Stomach (tissue), 9 donors: Measurements from ENCODE around the gene CATSPER3. TPM values are rescaled to one million over a fixed set of nuclear protein-coding genes. Genes with fewer than 3 reads are reported as not detected.

Experiments
- DNase-seq, 2 donors: peaks; one replicate each; pipeline versions ENCODE4 v3.0.0 to v3.0.0-alpha.2; 2013 to 2019
- H3K27ac ChIP-seq, 5 donors: fragments of 200-600 bp in 4 of 5; sonication (generic) in 4 of 5; one replicate each; pipeline ENCODE4 v1.5.1; 2013 to 2019; ENCODE audit warnings: mild to moderate bottlenecking in 1 of 5, moderate library complexity in 1 of 5
- H3K27me3 ChIP-seq, 3 donors: fragments of 200-600 bp; sonication (generic); one replicate each; pipeline ENCODE4 v1.5.1; 2017 to 2019; ENCODE audit warnings: mixed run types in 1 of 3
- H3K36me3 ChIP-seq, 4 donors: fragments of 200-600 bp; sonication (generic); 1 replicate in 3 of 4; 2 replicates in 1 of 4; pipeline ENCODE4 v1.5.1; 2016 to 2019
- H3K4me1 ChIP-seq, 4 donors: fragments of 200-600 bp; sonication (generic); one replicate each; pipeline ENCODE4 v1.5.1; 2016 to 2019
- H3K4me3 ChIP-seq, 4 donors: fragments of 200-600 bp; sonication (generic) in 3 of 4; one replicate each; pipeline ENCODE4 v1.5.1; 2016 to 2019; ENCODE audit warnings: mild to moderate bottlenecking in 1 of 4
- H3K9me3 ChIP-seq, 4 donors: fragments of 200-600 bp; sonication (generic); one replicate each; pipeline ENCODE4 v1.5.1; 2016 to 2019
- CTCF ChIP-seq, 7 experiments: fragments of 450-650 bp in 4 of 7; fragments of 200-600 bp in 3 of 7; sonication (generic) in 3 of 7; IDR thresholded peaks; one replicate each; pipeline ENCODE4 v1.5.1; 2016 to 2019; ENCODE audit warnings: antibody characterized with exemption in 7 of 7, control low read depth in 2 of 7, mild to moderate bottlenecking in 1 of 7
- EP300 ChIP-seq: sonication (generic); formaldehyde crosslinking; IDR thresholded peaks from one replicate; pipeline ENCODE4 v1.6.1; 2017; ENCODE audit warnings: antibody characterized with exemption
- POLR2A ChIP-seq, 4 donors: fragments of 450-650 bp; IDR thresholded peaks; one replicate each; pipeline ENCODE4 v1.6.1; 2016; ENCODE audit warnings: antibody characterized with exemption in 4 of 4, control low read depth in 2 of 4, mild to moderate bottlenecking in 1 of 4, moderate library complexity in 1 of 4
- POLR2AphosphoS5 ChIP-seq, 3 donors: sonication (generic); formaldehyde crosslinking; IDR thresholded peaks; one replicate each; pipeline ENCODE4 v1.6.1; 2016; ENCODE audit warnings: antibody characterized with exemption in 3 of 3
- WGBS, 5 donors: extraction: QIAGEN DNeasy Blood & Tissue Kit in 3 of 5; methylation state at CpG; one replicate each; pipeline versions ENCODE4 v1.1.5 to v1.1.7; 2013 to 2018; 5-methylcytosine and 5-hydroxymethylcytosine counted together
- intact Hi-C: fragments of 100-400 bp; cut with DNase I; formaldehyde crosslinking; loops from one replicate; pipeline ENCODE4 v1.15.1; 2023; ENCODE audit warnings: low total_unique reads
- polyA plus RNA-seq, 3 donors: library from polyadenylated mRNA; stranded (reverse); fragments of 200-250 nt; gene quantifications; one replicate each; pipeline ENCODE4 v1.2.3, GENCODE V29; 2013
- total RNA-seq, 5 donors: library from RNA; depleted of rRNA; stranded (reverse); fragments of >200 nt; gene quantifications; one replicate each; pipeline versions ENCODE4 v1.1.0 to v1.2.3, GENCODE V29; 2014 to 2016
- donor health status: healthy with polysubstance abuse.
- donor health status: Bipolar disorder and iron deficiency.
- donor health status: healthy.

CATSPER3 gene
- total and polyA plus RNA-seq, 8 donors = 0.62 to 0.88 TPM; not detected in 6

GRCh38 chr5:134934202-134934601, 33.5 kb upstream of the CATSPER3 start:
- Histone ChIP-seq H3K36me3 (peaks cover 0 to 59% (median 44%) of the 10 kb centered on the region in 4 donors), H3K4me3 (no peak overlapping the region), H3K27me3 (no peaks in the 10 kb centered on the region), H3K4me1 (peaks cover 0 to 16% (median 0%) of the 10 kb centered on the region in 4 donors), H3K9me3 (no peaks in the 10 kb centered on the region), H3K27ac (no peak overlapping the region)
- DNase-seq = no peak
- TF ChIP-seq CTCF (IDR thresholded peaks at IDR 0.05) (no peak), POLR2A (IDR thresholded peaks at IDR 0.05) (no peak), EP300 (no peak), POLR2AphosphoS5 (IDR thresholded peaks at IDR 0.05) (no peak)
- WGBS, 5 donors = 91 to 96% (median 94%) methylated on average over 5 of the region's 5 CpGs
- intact Hi-C loops = no loop called here

GRCh38 chr5:134935711-134936602, 31.8 kb upstream of the CATSPER3 start:
- no peak for DNase-seq
- H3K4me3 ChIP-seq = no peak overlapping the region
- H3K36me3 ChIP-seq = peaks cover 0 to 53% (median 37%) of the 10 kb centered on the region in 4 donors
- no peaks in the 10 kb centered on the region for H3K9me3 ChIP-seq
- peaks cover 0 to 16% (median 0%) of the 10 kb centered on the region in 4 donors for H3K4me1 ChIP-seq
- WGBS, 5 donors = 73 to 81% (median 80%) methylated on average over 12 of the region's 12 CpGs
- H3K27me3 ChIP-seq = no peaks in the 10 kb centered on the region
- intact Hi-C loops = no loop called here
- H3K27ac ChIP-seq = peak overlapping the region in 3 of 5 donors; percentile 13 to 74 (median 34)
- TF ChIP-seq POLR2AphosphoS5 (IDR thresholded peaks at IDR 0.05) = no peak
- TF ChIP-seq POLR2A (IDR thresholded peaks at IDR 0.05) = no peak
- TF ChIP-seq CTCF (IDR thresholded peaks at IDR 0.05) = no peak
- no peak for TF ChIP-seq EP300

- Histone ChIP-seq H3K27me3 (no peaks in the 10 kb centered on the region), H3K9me3 (no peaks in the 10 kb centered on the region), H3K36me3 (peaks cover 0 to 43% (median 25%) of the 10 kb centered on the region in 4 donors), H3K4me1 (peaks cover 0 to 16% (median 0%) of the 10 kb centered on the region in 4 donors), H3K4me3 (no peak overlapping the region), H3K27ac (peak overlapping the region in 1 of 5 donors; percentile 52)
- WGBS, 5 donors = 86 to 95% (median 93%) methylated on average over 8 of the region's 8 CpGs
- peak in 1 of 2 donors; percentile 19 for DNase-seq
- TF ChIP-seq CTCF (IDR thresholded peaks at IDR 0.05) (no peak), POLR2AphosphoS5 (IDR thresholded peaks at IDR 0.05) (peak in 1 of 3 donors; percentile 18)
- intact Hi-C loops = no loop called here
Observed at GRCh38 chr5:134937526-134937925, 30.2 kb upstream of the CATSPER3 start.

GRCh38 chr5:134938030-134938429, 29.7 kb upstream of the CATSPER3 start:
- no peak for TF ChIP-seq POLR2A (IDR thresholded peaks at IDR 0.05)
- TF ChIP-seq POLR2AphosphoS5 (IDR thresholded peaks at IDR 0.05) = no peak
- TF ChIP-seq EP300 = no peak
- Histone ChIP-seq H3K36me3 (peaks cover 0 to 40% (median 22%) of the 10 kb centered on the region in 4 donors), H3K4me1 (peaks cover 0 to 16% (median 0%) of the 10 kb centered on the region in 4 donors), H3K27me3 (no peaks in the 10 kb centered on the region), H3K9me3 (no peaks in the 10 kb centered on the region), H3K27ac (peak overlapping the region in 1 of 5 donors; percentile 52), H3K4me3 (no peak overlapping the region)
- 87 to 94% (median 89%) methylated on average over 6 of the region's 6 CpGs for WGBS, 5 donors
- intact Hi-C loops = no loop called here
- no peak for DNase-seq
